ENCODE results near the gene SRRM2. TPM values are rescaled to one million over a fixed set of nuclear protein-coding genes. Genes with fewer than 3 reads are reported as not detected.

SRRM2 gene
- polyA plus RNA-seq, 1 donor (not counting 4 experiments of a cell fraction or from before 2014, with no cell fraction given), result 101 TPM

- no peak for TF ChIP-seq CTCF (optimal IDR thresholded peaks at IDR 0.05 in 1 of 3, IDR thresholded peaks at IDR 0.05 in 1 of 3, conservative IDR thresholded peaks at IDR 0.05 in 1 of 3; ENCODE audit: extremely low read depth in 1 of 3, insufficient read depth in 2 of 3, low read length in 3 of 3)
- TF ChIP-seq EZH2 (IDR thresholded peaks at IDR 0.05; ENCODE audit: low read length), result no peak
- Histone ChIP-seq H3K27ac (ENCODE audit: control insufficient read depth, insufficient read depth, low read length) (no peak overlapping the region), H3K4me2 (ENCODE audit: control insufficient read depth, extremely low read depth, insufficient read depth, low read depth, low read length) (no peak overlapping the region), H2AFZ (ENCODE audit: control insufficient read depth, low read length) (no peak overlapping the region), H3K4me3 (ENCODE audit: control insufficient read depth in 2 of 3, extremely low read depth in 1 of 3, insufficient read depth in 2 of 3, low read depth in 1 of 3, low read length in 3 of 3) (no peak overlapping the region), H3K9me3 (ENCODE audit: control insufficient read depth, low read depth, low read length) (no peaks in the 10 kb centered on the region), H4K20me1 (ENCODE audit: control insufficient read depth, extremely low read depth, insufficient read depth, low read length) (no peaks in the 10 kb centered on the region), H3K36me3 (ENCODE audit: control insufficient read depth in 2 of 2, extremely low read depth in 1 of 2, insufficient read depth in 2 of 2, low read length in 2 of 2) (peaks cover 0 to 28% of the 10 kb centered on the region in 2 experiments), H3K4me1 (ENCODE audit: control insufficient read depth, extremely low read depth, insufficient read depth, low read length) (no peaks in the 10 kb centered on the region), H3K27me3 (ENCODE audit: control insufficient read depth, extremely low read depth, insufficient read depth, low read length) (no peaks in the 10 kb centered on the region), H3K9me1 (ENCODE audit: control insufficient read depth, extremely low read depth, insufficient read depth, low read length) (no peaks in the 10 kb centered on the region), H3K9ac (ENCODE audit: control insufficient read depth, extremely low read depth, insufficient read depth, low read length) (no peak overlapping the region), H3K79me2 (ENCODE audit: control insufficient read depth, insufficient read depth, low read length) (no peaks in the 10 kb centered on the region)
- dilution Hi-C loops (cut with MboI; ENCODE audit: extremely low pct_ligation_motif_present, low sequenced_read_pairs), result no loop called here
- no peak for FAIRE-seq
- DNase-seq (ENCODE audit: low read depth, low spot score), result no peak
These were observed 44.2 kb upstream of the SRRM2 start for GRCh38 chr16:2708290-2708639.

GRCh38 chr16:2708955-2709587 is 43.4 kb upstream of the SRRM2 start:
- DNase-seq (ENCODE audit: low read depth, low spot score), result no peak
- Histone ChIP-seq H3K4me2 (ENCODE audit: control insufficient read depth, extremely low read depth, insufficient read depth, low read depth, low read length) (no peak overlapping the region), H3K36me3 (ENCODE audit: control insufficient read depth in 2 of 2, extremely low read depth in 1 of 2, insufficient read depth in 2 of 2, low read length in 2 of 2) (peaks cover 0 to 24% of the 10 kb centered on the region in 2 experiments), H3K9me3 (ENCODE audit: control insufficient read depth, low read depth, low read length) (no peaks in the 10 kb centered on the region), H4K20me1 (ENCODE audit: control insufficient read depth, extremely low read depth, insufficient read depth, low read length) (no peaks in the 10 kb centered on the region), H3K27ac (ENCODE audit: control insufficient read depth, insufficient read depth, low read length) (no peak overlapping the region), H3K9ac (ENCODE audit: control insufficient read depth, extremely low read depth, insufficient read depth, low read length) (no peak overlapping the region), H3K79me2 (ENCODE audit: control insufficient read depth, insufficient read depth, low read length) (no peaks in the 10 kb centered on the region), H3K9me1 (ENCODE audit: control insufficient read depth, extremely low read depth, insufficient read depth, low read length) (no peaks in the 10 kb centered on the region), H3K4me1 (ENCODE audit: control insufficient read depth, extremely low read depth, insufficient read depth, low read length) (no peaks in the 10 kb centered on the region), H3K27me3 (ENCODE audit: control insufficient read depth, extremely low read depth, insufficient read depth, low read length) (peaks cover 2% of the 10 kb centered on the region), H3K4me3 (ENCODE audit: control insufficient read depth in 2 of 3, extremely low read depth in 1 of 3, insufficient read depth in 2 of 3, low read depth in 1 of 3, low read length in 3 of 3) (no peak overlapping the region), H2AFZ (ENCODE audit: control insufficient read depth, low read length) (no peak overlapping the region)
- dilution Hi-C loops (cut with MboI; ENCODE audit: extremely low pct_ligation_motif_present, low sequenced_read_pairs), result no loop called here
- TF ChIP-seq CTCF (optimal IDR thresholded peaks at IDR 0.05 in 1 of 3, IDR thresholded peaks at IDR 0.05 in 1 of 3, conservative IDR thresholded peaks at IDR 0.05 in 1 of 3; ENCODE audit: extremely low read depth in 1 of 3, insufficient read depth in 2 of 3, low read length in 3 of 3), result no peak
- FAIRE-seq, result no peak

All from keratinocyte (primary cell).